HG02571 (cell line): ENCODE results near the gene FAM227A.

Source experiments
- ATAC-seq: cut with Tn5 transposase; IDR thresholded peaks from one replicate; pipeline ENCODE4 v1.9.1; 2021; ENCODE audit warnings: mild to moderate bottlenecking, moderate library complexity; ENCODE audit not compliant: unreplicated experiment

The FAM227A gene

GRCh38 chr22:38656256-38657044, at the start of gene FAM227A, which contains the start of gene CBY1:
TSS of gene FAM227A (minus strand) at chr22:38656392. CDS start at chr22:38650168, 6,224 bp downstream.
TSS of gene CBY1 (plus strand) at chr22:38656638. CDS start at chr22:38668055, 11,417 bp downstream.
- ATAC-seq: peak; percentile 64

GRCh38 chr22:38705235-38706100, 49.3 kb upstream of the FAM227A start, which contains the start of gene GTPBP1:
TSS of gene GTPBP1 (plus strand) at chr22:38705944. CDS start at chr22:38705956, 12 bp downstream.
- ATAC-seq: peak; percentile 71

- ATAC-seq: no peak
Measured at GRCh38 chr22:38704654-38705234, 48.6 kb upstream of the FAM227A start.

- ATAC-seq: peak; percentile 28
Measured at GRCh38 chr22:38700789-38701628, 44.8 kb upstream of the FAM227A start, which contains the start of gene JOSD1. TSS of gene JOSD1 (minus strand) at chr22:38700943. CDS start at chr22:38699987, 956 bp downstream.

GRCh38 chr22:38700270-38700788, 44.1 kb upstream of the FAM227A start:
- ATAC-seq: peak; percentile 7

GRCh38 chr22:38699784-38700183, 43.6 kb upstream of the FAM227A start:
- ATAC-seq: no peak

- ATAC-seq: no peak
Measured at GRCh38 chr22:38699143-38699542, 43.0 kb upstream of the FAM227A start.

GRCh38 chr22:38698407-38699094, 42.4 kb upstream of the FAM227A start:
- ATAC-seq: no peak

GRCh38 chr22:38697425-38698089, 41.4 kb upstream of the FAM227A start:
- no peak for ATAC-seq

GRCh38 chr22:38696606-38697424, 40.6 kb upstream of the FAM227A start:
- no peak for ATAC-seq

GRCh38 chr22:38694940-38695339, 38.7 kb upstream of the FAM227A start:
- no peak for ATAC-seq

- no peak for ATAC-seq
Measured at GRCh38 chr22:38694049-38694448, 37.9 kb upstream of the FAM227A start.

GRCh38 chr22:38689651-38690050, 33.5 kb upstream of the FAM227A start:
- no peak for ATAC-seq

- ATAC-seq: no peak
Measured at GRCh38 chr22:38685761-38686160, 29.6 kb upstream of the FAM227A start.

GRCh38 chr22:38684895-38685294, 28.7 kb upstream of the FAM227A start:
- no peak for ATAC-seq

GRCh38 chr22:38681582-38682335, 25.6 kb upstream of the FAM227A start, which contains the start of gene TOMM22:
TSS of gene TOMM22 (plus strand) at chr22:38681957. CDS start at chr22:38681979, 22 bp downstream.
- ATAC-seq: peak; percentile 92

- ATAC-seq: no peak
Measured at GRCh38 chr22:38675833-38676232, 19.6 kb upstream of the FAM227A start.
